Measurements from ENCODE around the gene CYB561.

The CYB561 gene

GRCh38 chr17:63445571-63445953 is 544 bp downstream of the CYB561 start:
- Histone ChIP-seq H3K27me3 (ENCODE audit: insufficient read depth, low read depth, severe bottlenecking) (no peaks in the 10 kb centered on the region), H3K4me3 (ENCODE audit: low read depth, low read length) (peak overlapping the region; percentile 25), H3K9me3 (ENCODE audit: severe bottlenecking) (no peaks in the 10 kb centered on the region), H3K36me3 (no peaks in the 10 kb centered on the region), H3K27ac (peak overlapping the region; percentile 49)
- DNase-seq = no peak
- TF ChIP-seq, protein P1, sequence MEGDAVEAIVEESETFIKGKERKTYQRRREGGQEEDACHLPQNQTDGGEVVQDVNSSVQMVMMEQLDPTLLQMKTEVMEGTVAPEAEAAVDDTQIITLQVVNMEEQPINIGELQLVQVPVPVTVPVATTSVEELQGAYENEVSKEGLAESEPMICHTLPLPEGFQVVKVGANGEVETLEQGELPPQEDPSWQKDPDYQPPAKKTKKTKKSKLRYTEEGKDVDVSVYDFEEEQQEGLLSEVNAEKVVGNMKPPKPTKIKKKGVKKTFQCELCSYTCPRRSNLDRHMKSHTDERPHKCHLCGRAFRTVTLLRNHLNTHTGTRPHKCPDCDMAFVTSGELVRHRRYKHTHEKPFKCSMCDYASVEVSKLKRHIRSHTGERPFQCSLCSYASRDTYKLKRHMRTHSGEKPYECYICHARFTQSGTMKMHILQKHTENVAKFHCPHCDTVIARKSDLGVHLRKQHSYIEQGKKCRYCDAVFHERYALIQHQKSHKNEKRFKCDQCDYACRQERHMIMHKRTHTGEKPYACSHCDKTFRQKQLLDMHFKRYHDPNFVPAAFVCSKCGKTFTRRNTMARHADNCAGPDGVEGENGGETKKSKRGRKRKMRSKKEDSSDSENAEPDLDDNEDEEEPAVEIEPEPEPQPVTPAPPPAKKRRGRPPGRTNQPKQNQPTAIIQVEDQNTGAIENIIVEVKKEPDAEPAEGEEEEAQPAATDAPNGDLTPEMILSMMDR (IDR thresholded peaks at IDR 0.05; ENCODE audit: low read depth, low read length) = no peak

DNA sequence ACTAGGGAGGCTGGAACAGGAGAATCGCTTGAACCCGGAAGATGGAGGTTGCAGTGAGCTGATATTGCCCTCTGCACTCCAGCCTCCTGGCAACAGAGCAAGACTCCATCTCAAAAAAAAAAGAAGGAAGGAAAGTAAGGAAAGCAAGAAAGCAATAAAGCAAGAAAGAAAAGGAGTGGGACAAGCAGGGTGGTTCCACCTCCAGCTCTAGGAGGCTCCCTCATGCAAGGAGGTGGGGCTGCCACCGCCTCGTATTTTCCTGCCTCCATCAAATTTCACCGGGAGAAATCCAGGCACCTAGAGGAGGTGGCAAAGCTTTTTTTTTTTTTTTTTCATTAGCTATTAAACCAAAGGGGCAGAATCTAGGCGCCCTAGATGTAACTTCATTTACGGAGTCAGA is 1.0 kb downstream of the CYB561 start:
- Histone ChIP-seq H3K27me3 (ENCODE audit: insufficient read depth, low read depth, severe bottlenecking) (no peaks in the 10 kb centered on the region), H3K4me3 (ENCODE audit: low read depth, low read length) (no peak overlapping the region), H3K36me3 (no peaks in the 10 kb centered on the region), H3K9me3 (ENCODE audit: severe bottlenecking) (no peaks in the 10 kb centered on the region), H3K27ac (no peak overlapping the region)
- TF ChIP-seq, protein P1 (IDR thresholded peaks at IDR 0.05; ENCODE audit: low read depth, low read length) = no peak
- no peak for DNase-seq

DNA sequence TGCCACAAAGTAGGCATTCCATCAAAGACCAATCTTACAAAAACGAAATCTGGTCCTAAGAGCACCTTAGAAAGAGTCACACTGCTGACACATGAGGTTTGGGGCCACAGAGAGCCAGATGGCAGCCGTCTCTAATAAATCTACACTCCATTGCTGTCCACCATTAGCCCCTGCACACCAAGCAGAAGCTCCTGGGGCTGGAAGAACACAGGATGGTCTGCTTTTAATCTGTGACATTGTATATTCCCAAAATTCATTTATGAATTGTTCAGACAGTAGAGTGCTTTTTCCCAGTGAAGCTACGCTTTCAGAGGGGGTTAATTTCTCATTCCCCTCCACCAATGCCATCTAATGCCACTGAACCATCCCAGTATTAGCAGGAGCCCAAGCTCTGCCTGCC is 1.6 kb downstream of the CYB561 start:
- TF ChIP-seq, protein P1 (IDR thresholded peaks at IDR 0.05; ENCODE audit: low read depth, low read length) = no peak
- no peaks in the 10 kb centered on the region for H3K36me3 ChIP-seq
- no peak overlapping the region for H3K4me3 ChIP-seq (ENCODE audit: low read depth, low read length)
- H3K27ac ChIP-seq = no peak overlapping the region
- no peaks in the 10 kb centered on the region for H3K27me3 ChIP-seq (ENCODE audit: insufficient read depth, low read depth, severe bottlenecking)
- H3K9me3 ChIP-seq (ENCODE audit: severe bottlenecking) = no peaks in the 10 kb centered on the region
- no peak for DNase-seq

DNA sequence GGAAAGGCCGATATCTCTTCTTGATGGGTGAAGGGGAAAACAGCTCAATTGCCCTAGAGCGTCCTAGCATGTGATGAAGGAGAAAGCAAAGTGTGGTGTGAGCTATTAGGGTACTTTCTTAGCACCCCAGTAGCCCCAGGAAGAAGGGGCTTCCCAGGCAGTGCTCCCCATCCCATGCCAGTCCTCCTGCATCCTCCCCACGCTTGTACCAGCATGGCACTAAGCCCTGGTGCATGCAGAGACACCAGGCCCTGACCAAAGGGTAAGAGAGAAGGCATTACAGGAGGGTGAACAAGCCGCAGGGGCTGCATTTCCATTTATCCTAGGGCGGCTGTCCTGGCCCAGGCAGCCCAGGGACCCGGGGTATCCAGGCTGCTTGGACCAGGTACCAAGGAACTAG is 3.1 kb downstream of the CYB561 start:
- no peaks in the 10 kb centered on the region for H3K9me3 ChIP-seq (ENCODE audit: severe bottlenecking)
- H3K27me3 ChIP-seq (ENCODE audit: insufficient read depth, low read depth, severe bottlenecking) = no peaks in the 10 kb centered on the region
- peak overlapping the region; percentile 41 for H3K27ac ChIP-seq
- TF ChIP-seq, protein P1 (IDR thresholded peaks at IDR 0.05; ENCODE audit: low read depth, low read length) = no peak
- H3K4me3 ChIP-seq (ENCODE audit: low read depth, low read length) = no peak overlapping the region
- no peak for DNase-seq
- no peaks in the 10 kb centered on the region for H3K36me3 ChIP-seq

GRCh38 chr17:63442549-63443035 is 3.5 kb downstream of the CYB561 start:
- Histone ChIP-seq H3K4me3 (ENCODE audit: low read depth, low read length) (no peak overlapping the region), H3K27me3 (ENCODE audit: insufficient read depth, low read depth, severe bottlenecking) (no peaks in the 10 kb centered on the region), H3K9me3 (ENCODE audit: severe bottlenecking) (no peaks in the 10 kb centered on the region), H3K36me3 (no peaks in the 10 kb centered on the region), H3K27ac (peak overlapping the region; percentile 41)
- DNase-seq = peak; percentile 92
- TF ChIP-seq, protein P1 (IDR thresholded peaks at IDR 0.05; ENCODE audit: low read depth, low read length) = peak; percentile 92

GRCh38 chr17:63442074-63442473 is 4.0 kb downstream of the CYB561 start:
- no peaks in the 10 kb centered on the region for H3K9me3 ChIP-seq (ENCODE audit: severe bottlenecking)
- no peaks in the 10 kb centered on the region for H3K27me3 ChIP-seq (ENCODE audit: insufficient read depth, low read depth, severe bottlenecking)
- no peaks in the 10 kb centered on the region for H3K36me3 ChIP-seq
- TF ChIP-seq, protein P1 (IDR thresholded peaks at IDR 0.05; ENCODE audit: low read depth, low read length) = no peak
- H3K4me3 ChIP-seq (ENCODE audit: low read depth, low read length) = no peak overlapping the region
- peak overlapping the region; percentile 22; the same call in 1 of the 2 replicates for H3K27ac ChIP-seq
- no peak for DNase-seq

All from WERI-Rb-1 (cell line).